Epithelial cell of proximal tubule (primary cell): ENCODE results near the gene TEX19. TPM values are rescaled to one million over a fixed set of nuclear protein-coding genes. Genes with fewer than 3 reads are reported as not detected.
"Not testable (repeated sequence)": the region's sequence is repeated elsewhere in the genome, so short reads cannot be mapped to it uniquely, and the experiment has no call there.

ENCODE experiments used
- DNase-seq: peaks from one replicate; pipeline ENCODE4 v3.0.0-alpha.2; 2011; ENCODE audit warnings: low read depth
- H3K4me3 ChIP-seq: 2 replicates; pipeline ENCODE4 v1.5.1; 2011; ENCODE audit warnings: low read depth, mild to moderate bottlenecking, low read length
- CTCF ChIP-seq: conservative IDR thresholded peaks from 2 replicates; pipeline ENCODE4 v1.5.1; 2012; ENCODE audit warnings: low read depth, mild to moderate bottlenecking, low read length
- total RNA-seq: library from RNA; depleted of rRNA; stranded (reverse); fragments of >200 nt; gene quantifications from 2 replicates; pipeline ENCODE4 v1.2.3, GENCODE V29; 2015

The TEX19 gene
- total RNA-seq, 1 donor from 2014 or later, result not detected

GRCh38 chr17:82373731-82374625 lies 14.9 kb downstream of the TEX19 start:
- no peak overlapping the region for H3K4me3 ChIP-seq
- TF ChIP-seq CTCF, result no peak
- no peak for DNase-seq

GRCh38 chr17:82374626-82375331 lies 15.7 kb downstream of the TEX19 start:
- H3K4me3 ChIP-seq, result no peak overlapping the region
- no peak for TF ChIP-seq CTCF
- DNase-seq, result no peak

GRCh38 chr17:82375359-82376041 lies 16.5 kb downstream of the TEX19 start:
- no peak for TF ChIP-seq CTCF
- no peak for DNase-seq
- H3K4me3 ChIP-seq, result no peak overlapping the region

GRCh38 chr17:82376042-82376730 lies 17.1 kb downstream of the TEX19 start:
- no peak for TF ChIP-seq CTCF
- no peak for DNase-seq
- no peak overlapping the region for H3K4me3 ChIP-seq

GRCh38 chr17:82377294-82377693 lies 18.2 kb downstream of the TEX19 start:
- not testable (repeated sequence) for H3K4me3 ChIP-seq, DNase-seq

- no peak for DNase-seq
- no peak for TF ChIP-seq CTCF
- H3K4me3 ChIP-seq, result no peak overlapping the region
Observed at GRCh38 chr17:82377924-82378740, 19.1 kb downstream of the TEX19 start.
